HK-2 (cell line): ENCODE results near the gene RNF217.
"Not testable (repeated sequence)": the region's sequence is repeated elsewhere in the genome, so short reads cannot be mapped to it uniquely, and the experiment has no call there.

ENCODE experiments used
- DNase-seq: peaks from one replicate; pipeline ENCODE4 v3.0.0-alpha.2; 2018; ENCODE audit not compliant: unreplicated experiment

RNF217 gene, protein sequence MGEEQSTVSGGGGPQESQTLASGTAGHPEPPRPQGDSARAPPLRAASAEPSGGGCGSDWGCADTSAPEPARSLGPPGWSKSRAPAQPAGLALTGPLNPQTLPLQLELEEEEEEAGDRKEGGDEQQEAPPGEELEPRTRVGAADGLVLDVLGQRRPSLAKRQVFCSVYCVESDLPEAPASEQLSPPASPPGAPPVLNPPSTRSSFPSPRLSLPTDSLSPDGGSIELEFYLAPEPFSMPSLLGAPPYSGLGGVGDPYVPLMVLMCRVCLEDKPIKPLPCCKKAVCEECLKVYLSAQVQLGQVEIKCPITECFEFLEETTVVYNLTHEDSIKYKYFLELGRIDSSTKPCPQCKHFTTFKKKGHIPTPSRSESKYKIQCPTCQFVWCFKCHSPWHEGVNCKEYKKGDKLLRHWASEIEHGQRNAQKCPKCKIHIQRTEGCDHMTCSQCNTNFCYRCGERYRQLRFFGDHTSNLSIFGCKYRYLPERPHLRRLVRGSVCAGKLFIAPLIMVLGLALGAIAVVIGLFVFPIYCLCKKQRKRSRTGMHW

DNA sequence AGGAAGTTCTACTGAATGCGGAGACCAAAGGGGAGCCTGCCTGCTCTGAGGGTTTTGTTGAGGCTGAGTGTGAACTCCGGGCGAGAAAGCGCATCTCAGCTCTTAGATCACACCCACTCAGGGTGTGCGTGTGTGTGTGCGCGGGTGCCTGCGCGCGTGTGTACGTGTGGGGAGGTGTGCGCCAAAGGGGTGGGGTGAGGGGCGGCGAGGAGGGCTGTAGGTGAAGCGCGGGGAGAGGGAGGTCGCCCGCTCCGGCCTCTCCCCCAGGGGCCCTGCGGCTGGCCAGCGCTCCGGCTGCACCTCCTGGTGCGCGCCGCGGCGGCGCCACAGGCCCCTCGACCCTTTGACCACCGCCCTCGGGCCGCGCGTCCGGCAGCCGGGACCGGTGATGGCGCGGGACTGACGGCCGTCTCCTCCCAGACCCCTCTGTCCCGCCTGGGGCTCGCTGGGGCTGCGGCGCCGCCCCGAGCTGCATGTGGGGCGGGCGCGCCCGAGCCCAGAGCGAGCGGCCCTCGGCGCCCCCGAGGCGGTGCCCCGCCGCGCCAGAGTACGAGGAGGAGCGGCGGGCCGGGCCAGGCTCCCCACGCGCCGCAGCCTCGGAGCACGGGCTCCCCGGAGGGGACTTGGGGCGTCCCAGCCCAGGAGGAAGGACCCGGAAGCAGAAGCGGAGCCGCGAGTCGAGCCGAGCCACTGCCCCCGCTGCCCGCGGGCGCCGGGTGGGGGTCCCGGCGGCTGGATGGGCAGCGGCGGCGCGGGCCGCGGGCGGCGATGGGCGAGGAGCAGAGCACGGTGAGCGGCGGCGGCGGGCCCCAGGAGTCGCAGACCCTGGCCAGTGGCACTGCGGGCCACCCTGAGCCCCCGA, at the start of gene RNF217:
Gene RNF217, plus strand, starts transcription at position 661 of the 862 bp plus-strand sequence. Its CDS starts 108 bp downstream, at position 769.
- DNase-seq = peak; percentile 68

DNA sequence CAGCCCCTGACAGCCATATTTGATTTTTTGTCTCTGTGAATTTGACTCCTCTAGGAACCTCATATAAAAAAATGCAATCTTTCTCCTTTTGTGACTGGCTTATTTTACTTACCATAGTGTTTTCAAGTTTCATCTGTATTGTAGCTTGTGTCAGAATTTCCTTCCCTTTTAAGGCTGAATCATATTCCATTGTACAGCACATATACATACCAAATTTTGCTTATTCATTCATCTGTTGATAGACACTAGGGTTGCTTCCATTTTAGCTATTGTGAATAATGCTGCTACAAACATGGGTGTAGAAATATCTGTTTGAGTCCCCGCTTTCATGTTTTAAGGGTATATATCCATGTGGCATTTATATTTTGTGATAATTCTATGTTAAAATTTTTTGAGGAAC, 49.2 kb upstream of the RNF217 start:
- no peak for DNase-seq

DNA sequence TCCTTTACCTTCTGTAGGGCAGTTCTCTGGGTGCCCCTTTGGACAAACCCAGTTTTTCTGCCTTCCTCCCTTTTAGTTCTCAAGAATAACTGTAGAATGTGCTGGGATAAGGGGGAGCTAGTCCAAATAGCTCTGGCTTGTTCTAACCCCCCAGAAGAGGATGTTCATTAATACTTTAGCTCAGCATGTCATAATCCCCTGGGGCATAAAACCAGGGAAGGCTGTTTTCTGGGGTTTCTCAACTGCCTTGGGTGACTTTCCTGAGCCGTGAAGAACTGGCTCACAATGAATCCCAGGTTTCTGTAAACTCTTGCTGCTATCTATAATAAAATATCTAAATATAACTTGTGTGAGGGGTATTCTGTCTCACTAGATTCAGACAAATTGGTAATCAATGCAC, 44.5 kb upstream of the RNF217 start:
- no peak for DNase-seq

DNA sequence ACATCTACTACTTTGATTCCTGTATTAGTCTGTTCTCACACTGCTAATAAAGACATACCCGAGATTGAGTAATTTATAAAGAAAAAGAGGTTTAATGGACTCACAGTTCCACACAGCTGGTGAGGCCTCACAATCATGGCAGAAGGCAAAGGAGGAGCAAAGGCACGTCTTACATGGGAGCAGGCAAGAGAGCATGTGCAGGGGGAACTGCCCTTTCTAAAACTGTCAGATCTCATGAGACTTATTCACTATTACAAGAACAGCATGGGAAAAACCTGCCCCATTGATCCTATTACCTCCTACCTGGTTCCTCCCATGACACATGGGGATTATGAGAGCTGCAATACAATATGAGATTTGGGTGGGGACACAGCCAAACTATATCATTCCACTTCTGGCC, 42.5 kb upstream of the RNF217 start:
- not testable (repeated sequence) for DNase-seq

DNA sequence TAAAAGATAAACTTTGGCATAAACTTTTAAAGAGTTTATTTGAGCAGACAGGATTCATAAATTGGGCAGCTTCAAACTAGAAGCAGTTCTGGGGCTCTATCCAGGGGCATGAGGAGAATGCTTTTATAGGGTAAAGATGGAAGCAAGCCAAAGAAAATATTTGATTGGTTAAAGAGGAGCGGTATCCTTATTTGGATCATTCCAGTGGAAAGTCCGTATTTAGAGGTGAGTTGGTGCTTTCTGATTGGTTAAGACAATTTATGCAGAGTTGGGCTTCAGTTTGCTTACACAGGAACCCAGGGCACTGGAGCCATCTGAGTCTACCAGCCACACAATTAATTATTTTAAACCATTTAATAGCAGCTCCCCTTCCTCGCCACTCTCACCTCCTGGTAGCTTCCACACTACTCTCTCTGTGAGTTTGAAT, 37.9 kb upstream of the RNF217 start:
- DNase-seq = no peak

DNA sequence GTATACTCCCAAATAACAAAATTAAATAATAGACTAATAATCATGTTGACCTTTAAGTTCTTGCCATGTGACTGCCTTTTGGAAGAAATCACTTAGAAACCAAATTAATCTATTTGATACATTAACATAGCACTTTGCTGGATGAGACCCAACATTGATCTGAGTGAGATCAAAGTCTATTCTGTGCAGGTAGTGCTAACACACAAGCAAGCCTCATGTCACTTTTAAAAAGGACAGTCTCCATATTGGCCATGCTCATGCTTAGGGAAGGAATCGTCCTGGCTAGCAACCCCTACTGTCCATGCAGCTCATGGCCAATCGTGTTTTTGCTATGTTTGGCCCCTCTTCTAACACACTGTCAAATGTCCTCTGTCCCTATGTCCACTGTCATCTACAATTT, 35.8 kb upstream of the RNF217 start:
- no peak for DNase-seq

DNA sequence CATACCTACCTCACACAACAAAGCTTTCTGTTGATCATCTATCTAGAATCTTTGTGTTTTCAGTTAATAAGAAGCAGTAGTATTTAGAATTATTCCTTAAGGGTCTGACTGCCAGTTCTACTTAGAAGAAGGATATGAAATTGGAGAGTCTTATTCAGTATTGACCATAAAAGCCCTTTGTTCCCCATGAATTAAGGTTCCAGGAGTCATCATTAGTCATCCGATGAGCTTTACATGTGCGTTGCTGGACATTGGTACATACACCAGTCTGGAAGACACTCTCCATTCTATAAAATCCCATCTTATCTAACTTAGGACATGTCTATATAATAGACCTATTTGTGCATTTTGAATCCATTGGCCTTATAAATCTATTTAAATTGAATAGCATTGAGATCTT, 34.4 kb upstream of the RNF217 start:
- no peak for DNase-seq

DNA sequence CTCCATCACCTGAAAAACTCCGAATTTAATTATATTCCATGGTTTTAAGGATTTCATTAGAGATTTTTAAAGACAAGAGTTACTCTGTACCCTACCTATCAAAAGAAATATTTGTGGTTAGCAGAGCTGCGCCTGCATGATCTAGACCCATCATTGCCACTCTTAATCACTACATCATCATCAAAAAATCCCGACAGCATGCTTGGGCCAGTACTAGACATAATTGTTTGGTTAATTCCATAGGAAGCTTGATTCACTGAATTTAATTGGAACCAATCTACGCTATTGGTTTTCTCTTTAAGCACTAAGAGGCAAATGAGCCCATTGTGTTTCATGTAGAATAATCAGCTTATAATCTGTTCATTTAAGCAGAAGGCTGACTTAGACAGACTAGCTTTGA, 33.4 kb upstream of the RNF217 start:
- no peak for DNase-seq

DNA sequence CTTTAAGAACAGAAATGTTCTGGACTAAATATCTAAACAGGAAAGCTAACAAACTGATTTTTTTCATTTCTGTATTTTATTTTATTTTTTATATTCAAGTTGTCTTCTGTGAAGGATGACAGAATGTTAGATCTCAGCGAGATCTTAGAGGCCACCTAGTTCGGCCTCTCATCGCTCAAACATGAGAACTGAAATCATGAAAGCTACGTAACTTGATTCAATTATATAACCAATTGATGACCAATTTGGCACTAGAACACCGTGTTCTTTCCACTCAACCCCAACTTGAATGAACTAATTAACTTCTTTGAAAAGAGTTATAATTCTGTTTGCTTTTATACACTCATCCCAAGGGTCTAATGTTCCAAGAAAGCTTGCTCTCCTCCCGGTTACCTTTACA, 24.6 kb upstream of the RNF217 start:
- DNase-seq = no peak

DNA sequence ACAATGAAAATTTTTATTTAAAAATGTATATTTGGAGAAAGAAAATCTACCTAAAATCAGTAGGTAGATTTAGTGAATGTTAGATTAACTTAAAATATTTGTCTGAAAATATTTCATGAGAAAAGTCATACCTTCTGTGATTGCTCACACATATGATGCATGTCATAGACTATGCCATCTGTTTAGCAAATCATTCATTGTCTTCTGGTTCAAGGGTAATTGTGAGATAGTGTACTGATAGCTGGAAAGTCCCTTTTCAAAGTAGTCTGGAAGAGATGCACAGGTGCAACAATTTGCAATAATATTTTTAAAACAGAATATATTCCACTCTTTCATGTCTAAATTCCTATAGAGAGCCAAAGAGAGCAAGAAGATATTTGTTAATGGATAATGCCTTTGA, 21.0 kb upstream of the RNF217 start:
- DNase-seq = no peak

DNA sequence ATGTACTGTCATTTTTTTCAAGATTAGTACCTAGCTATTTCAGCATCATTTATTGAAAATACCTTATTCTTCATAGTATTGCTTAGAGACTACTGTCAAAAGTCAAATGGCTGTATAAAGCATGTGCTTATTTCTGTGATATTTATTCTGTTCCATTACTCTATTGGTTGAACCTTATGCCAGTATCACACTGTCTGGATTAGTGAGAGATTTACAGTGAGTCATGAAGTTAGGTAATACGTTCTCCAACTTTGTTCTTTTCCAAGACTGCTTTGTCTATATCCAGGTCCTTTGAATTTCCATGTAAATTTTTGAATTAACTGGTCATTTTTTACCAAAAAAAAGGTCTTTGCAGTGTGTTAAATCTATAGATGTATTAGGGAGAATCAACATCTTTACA, 18.6 kb upstream of the RNF217 start:
- DNase-seq = no peak

DNA sequence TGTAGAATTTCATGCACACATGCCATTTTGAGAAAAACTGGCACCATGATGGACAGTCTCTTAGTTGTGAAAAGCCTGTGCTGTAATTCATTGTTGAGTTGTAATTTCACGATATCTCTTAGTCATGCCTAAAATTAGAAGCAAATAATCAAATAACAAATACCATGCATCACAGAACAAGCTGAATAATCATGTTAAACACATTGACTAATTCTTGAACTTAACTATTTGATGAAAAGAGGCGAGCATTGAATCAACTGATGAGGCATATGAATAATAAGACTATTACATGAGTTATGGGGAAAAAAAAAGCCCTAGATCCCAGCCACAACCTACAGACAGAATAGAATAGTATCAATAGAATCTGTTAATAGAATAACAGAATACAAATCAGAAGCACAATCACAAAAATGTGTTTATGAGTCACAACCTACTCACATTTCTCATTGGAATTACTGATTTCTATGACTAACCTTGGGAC, 14.2 kb upstream of the RNF217 start:
- no peak for DNase-seq

DNA sequence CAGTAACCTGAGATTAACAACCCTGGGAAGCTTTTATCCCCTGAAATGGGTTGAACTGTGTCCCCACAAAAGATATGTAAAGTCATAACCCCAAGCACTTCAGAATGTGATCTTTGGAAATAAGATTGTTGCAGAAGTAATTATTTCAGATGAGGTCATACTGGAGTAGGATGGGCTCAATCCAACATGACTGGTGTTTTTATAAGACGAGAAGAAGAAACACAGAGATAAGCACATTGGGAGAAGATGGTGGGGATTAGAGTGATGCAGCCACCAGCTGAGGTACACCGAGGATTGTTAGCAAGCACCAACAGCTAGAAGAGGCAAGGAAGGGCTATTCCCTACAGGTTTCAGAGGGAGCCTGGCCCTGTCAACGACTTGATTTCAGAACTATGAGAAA, 12.5 kb upstream of the RNF217 start:
- no peak for DNase-seq

DNA sequence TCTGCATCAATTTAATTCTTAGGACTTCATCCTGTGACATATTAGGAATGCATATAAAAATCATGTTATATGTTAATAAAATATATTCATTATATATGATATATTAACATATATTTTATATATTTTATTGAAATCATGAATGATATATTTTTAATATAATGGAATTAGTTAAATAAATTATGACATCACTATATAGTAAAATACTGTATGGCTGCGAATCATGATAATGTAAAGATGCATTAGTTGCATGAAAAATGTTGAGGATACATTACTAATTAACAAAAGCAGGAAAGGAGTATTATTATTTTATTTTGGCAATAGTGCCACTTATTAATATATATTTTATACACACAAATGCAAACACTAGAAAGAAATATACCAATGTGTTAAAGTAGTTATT, 8.4 kb upstream of the RNF217 start:
- no peak for DNase-seq

DNA sequence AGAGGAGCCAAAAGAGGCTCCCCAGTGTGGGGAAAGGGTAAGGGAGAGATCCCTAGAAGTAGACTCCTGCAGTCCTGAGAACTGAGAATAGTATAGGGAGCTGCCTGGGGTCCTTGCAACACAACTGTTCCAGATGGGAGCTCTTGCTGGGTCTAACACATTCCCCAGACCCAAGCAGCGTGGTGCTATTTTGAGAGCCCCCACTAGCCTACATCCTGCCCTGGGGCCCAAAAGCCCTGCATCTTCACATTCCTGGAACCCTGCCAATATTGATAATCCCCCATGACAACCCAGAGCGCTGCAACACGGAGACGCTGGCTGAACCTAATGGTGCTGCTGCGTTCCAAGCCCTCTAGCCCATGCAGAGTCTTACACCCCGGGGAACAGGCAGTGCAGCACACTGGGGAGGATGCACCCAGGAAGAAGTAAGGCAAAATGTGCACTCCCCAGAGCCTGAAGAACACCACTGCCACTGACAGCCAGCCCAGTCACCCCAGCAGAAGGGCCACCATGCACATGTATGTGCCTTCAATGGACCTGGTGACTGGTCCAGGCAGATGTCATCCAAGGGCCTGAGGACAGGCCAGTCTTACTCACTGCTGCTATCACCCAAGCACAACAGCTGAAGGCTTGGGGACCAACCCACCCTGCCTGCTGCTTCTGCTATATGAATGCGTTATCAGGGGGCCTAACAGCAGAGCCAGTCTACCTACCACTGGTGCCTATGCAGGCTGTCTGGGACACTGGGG, 7.0 kb upstream of the RNF217 start:
- DNase-seq = no peak

DNA sequence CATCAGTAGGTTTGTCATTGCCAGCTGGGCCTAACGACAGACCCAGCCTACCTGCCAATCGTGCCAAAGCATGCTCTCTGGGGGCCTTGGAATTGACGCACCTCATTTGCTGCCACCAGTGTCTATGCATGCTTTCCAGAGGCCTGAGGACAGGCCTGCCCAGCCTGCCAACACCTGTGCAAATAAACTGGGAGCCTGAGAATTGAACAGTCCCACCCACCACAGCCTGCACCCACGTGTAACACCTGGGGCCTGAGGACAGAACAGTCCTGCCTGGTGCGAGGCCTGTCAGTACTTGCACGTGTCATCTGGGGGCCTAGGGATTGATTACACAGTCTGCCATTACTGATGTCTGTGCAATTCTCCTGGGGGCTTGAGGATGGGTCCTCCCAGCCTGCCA, 6.2 kb upstream of the RNF217 start:
- no peak for DNase-seq

DNA sequence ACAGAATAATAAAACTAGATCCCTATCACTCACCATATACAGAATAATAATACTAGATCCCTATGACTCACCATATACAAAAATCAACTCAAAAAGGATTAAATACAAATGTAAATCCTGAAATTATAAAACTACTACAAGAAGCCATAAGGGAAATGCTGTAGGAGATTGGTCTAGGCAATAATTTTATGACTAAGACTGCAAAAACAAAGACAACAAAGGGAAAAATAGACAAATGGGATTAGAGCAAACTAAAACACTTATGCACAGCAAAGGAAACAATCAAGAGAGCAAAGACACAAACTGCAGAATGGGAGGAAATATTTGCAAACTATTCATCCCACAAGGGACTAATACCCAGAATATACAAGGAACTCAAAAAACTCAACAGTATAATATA, 4.1 kb upstream of the RNF217 start:
- DNase-seq = no peak

DNA sequence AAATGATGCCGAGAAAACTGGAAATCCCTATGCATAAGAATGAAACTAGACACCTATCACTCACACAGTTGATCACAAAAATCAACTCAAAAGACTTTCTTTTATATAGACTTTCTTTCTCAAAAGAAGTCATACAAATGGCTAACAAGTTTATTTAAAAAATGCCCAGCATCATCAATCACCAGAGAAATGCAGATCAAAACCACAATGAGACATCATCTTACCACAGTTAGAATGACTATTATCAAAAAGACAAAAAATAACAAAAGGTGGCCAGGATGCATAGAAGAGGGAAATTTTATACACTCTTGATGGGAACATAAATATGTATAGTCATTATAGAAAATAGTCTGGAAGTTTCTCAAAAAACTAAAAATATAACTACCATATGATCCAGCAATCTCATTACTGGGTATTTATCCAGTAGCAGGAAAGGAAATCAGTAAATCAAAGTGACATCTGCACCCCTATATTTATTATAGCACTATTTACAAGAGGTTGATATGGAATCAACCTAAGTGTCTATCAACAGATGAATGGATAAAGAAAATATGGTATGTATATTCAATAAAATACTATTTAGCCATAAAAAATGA, 3.4 kb upstream of the RNF217 start:
- no peak for DNase-seq

DNA sequence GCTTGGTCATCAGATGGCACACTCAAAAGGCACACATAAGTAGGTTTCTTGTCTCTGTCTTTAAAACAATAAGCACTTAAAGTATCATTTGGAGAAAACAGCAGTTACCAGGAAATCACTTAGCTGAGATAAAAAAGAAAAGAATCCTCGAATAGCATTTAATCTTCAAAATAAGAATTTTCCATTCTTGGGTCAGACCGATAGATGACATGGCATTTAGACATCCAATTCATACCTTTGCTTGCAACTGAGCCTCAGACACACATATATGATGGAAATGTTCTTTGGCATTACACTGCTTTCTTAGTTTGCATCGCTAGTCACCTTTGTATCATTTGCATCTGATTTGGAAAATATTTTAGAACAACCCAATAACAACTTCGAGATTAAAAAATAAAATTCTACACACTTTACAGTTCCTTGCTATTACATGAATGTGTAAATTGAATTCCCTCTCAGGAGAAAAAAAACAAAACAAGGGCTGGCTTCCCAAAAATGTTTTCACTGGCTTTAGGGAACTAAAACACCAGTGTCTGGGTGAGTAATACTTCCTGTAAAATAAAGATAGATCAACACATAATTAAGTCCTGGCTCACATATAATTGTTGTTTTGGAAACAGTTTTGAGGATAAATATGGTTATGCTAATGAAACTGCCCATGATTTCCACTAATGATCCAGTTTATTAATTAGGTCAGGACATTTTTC, 1.3 kb upstream of the RNF217 start:
- no peak for DNase-seq

DNA sequence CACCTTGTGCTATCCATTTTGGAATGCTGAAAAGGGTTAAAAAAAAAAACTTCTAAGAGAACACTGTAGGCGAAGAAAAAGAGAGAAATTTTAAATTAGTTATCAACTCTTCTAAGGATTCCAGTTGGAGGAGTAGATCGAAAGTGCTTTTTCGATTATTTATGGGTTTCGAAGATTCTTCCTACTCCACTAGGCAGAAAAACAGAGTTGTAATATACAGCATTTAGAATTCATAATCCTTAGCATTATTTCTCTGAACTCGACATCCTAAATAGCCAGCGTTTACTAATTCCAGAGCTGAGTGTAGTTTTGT, 817 bp upstream of the RNF217 start:
- DNase-seq = no peak
